T-cell (primary cell): Measurements from ENCODE around the gene PRTG. TPM values are rescaled to one million over a fixed set of nuclear protein-coding genes. Genes with fewer than 3 reads are reported as not detected.
A peak's percentile ranks its signal among the peaks of the same experiment; 100 is the strongest.

Experiments
- ATAC-seq, 4 experiments: fragments of 200-7000 bp in 3 of 4; fragments of 150-1000 bp in 1 of 4; cut with Tn5 transposase; replicated peaks in 1 of 4; 1 replicate in 3 of 4; 2 replicates in 1 of 4; pipeline ENCODE4 v1.10.0; 2021; ENCODE audit warnings: moderate library complexity in 3 of 4, mild to moderate bottlenecking in 2 of 4, moderate number of reproducible peaks in 1 of 4
- CTCF ChIA-PET, 2 donors: fragments of 300-600 bp; sonication (Branson Sonifier 250); formaldehyde crosslinking; loops; one replicate each; lab custom pipeline; 2022; ENCODE audit warnings: antibody characterized with exemption in 2 of 2; lab: Charles Lee
- POLR2A ChIA-PET, 2 donors: fragments of 300-600 bp; sonication (Branson Sonifier 250); formaldehyde crosslinking; loops; one replicate each; lab custom pipeline; 2022; ENCODE audit warnings: antibody characterized with exemption in 2 of 2; lab: Charles Lee
- DNase-seq, 35 experiments: peaks; one replicate each; pipeline versions ENCODE4 v3.0.0 to v3.0.0-alpha.2; 2013 to 2023
- H3K27ac ChIP-seq: one replicate; pipeline ENCODE4 v1.5.1; 2013; ENCODE audit warnings: low read length
- H3K27me3 ChIP-seq, 2 experiments: replicated peaks in 1 of 2; 1 replicate in 1 of 2; 2 replicates in 1 of 2; pipeline versions ENCODE4 v1.6.1 to v1.7.0; 2013; ENCODE audit warnings: low read length in 1 of 2, mixed read lengths in 1 of 2; ENCODE audit not compliant: control insufficient read depth in 2 of 2, insufficient read depth in 2 of 2; ENCODE audit errors: extremely low read depth in 1 of 2
- H3K36me3 ChIP-seq, 2 donors: 1 replicate in 1 of 2; 2 replicates in 1 of 2; pipeline versions ENCODE4 v1.6.1 to v1.7.0; 2013; ENCODE audit warnings: low read length in 1 of 2; ENCODE audit not compliant: control insufficient read depth in 2 of 2, insufficient read depth in 1 of 2; ENCODE audit errors: extremely low read depth in 1 of 2
- H3K4me1 ChIP-seq, 2 experiments: 1 replicate in 1 of 2; 2 replicates in 1 of 2; pipeline versions ENCODE4 v1.6.1 to v1.7.0; 2013; ENCODE audit warnings: low read length in 2 of 2, mixed read lengths in 1 of 2; ENCODE audit not compliant: insufficient read depth in 2 of 2, control insufficient read depth in 1 of 2; ENCODE audit errors: extremely low read depth in 1 of 2
- H3K4me3 ChIP-seq, 2 donors: 1 replicate in 1 of 2; 2 replicates in 1 of 2; pipeline versions ENCODE4 v1.5.1 to v1.7.0; 2013; ENCODE audit warnings: mild to moderate bottlenecking in 2 of 2, low read length in 1 of 2, moderate library complexity in 1 of 2; ENCODE audit not compliant: control insufficient read depth in 1 of 2; ENCODE audit errors: extremely low read depth in 1 of 2
- H3K9me3 ChIP-seq: 2 replicates; pipeline ENCODE4 v1.7.0; 2013
- H3K27ac Mint-ChIP-seq, 2 donors: one replicate each; pipeline ENCODE4 v1.8.0; 2020 to 2021; ENCODE audit warnings: mild to moderate bottlenecking in 2 of 2, mixed read lengths in 2 of 2
- H3K27me3 Mint-ChIP-seq, 2 donors: one replicate each; pipeline ENCODE4 v1.8.0; 2021 to 2022; ENCODE audit warnings: mixed read lengths in 2 of 2
- H3K36me3 Mint-ChIP-seq: one replicate; pipeline ENCODE4 v1.8.0; 2021; ENCODE audit warnings: mixed read lengths
- H3K4me1 Mint-ChIP-seq, 3 donors: one replicate each; pipeline ENCODE4 v1.8.0; 2020 to 2022; ENCODE audit warnings: mixed read lengths in 3 of 3, mild to moderate bottlenecking in 1 of 3
- H3K4me3 Mint-ChIP-seq, 3 donors: one replicate each; pipeline ENCODE4 v1.8.0; 2020 to 2022; ENCODE audit warnings: mild to moderate bottlenecking in 3 of 3, mixed read lengths in 3 of 3, moderate library complexity in 3 of 3
- H3K9me3 Mint-ChIP-seq, 3 donors: one replicate each; pipeline ENCODE4 v1.8.0; 2020 to 2022; ENCODE audit warnings: mixed read lengths in 3 of 3
- WGBS: methylation state at CpG from one replicate; pipeline ENCODE4 v1.1.5; 2013; ENCODE audit warnings: missing lambda C conversion rate; ENCODE audit not compliant: insufficient coverage; 5-methylcytosine and 5-hydroxymethylcytosine counted together
- total RNA-seq, 35 experiments: library from RNA in 6 of 35; stranded (reverse) in 6 of 35; fragments of 120-200 nt in 1 of 35; gene quantifications; one replicate each; pipeline versions ENCODE4 v1.2.1 to v1.2.4 and lab custom pipeline; 2013 to 2026

Gene PRTG
- total RNA-seq, 5 donors from 2014 or later (not counting 1 experiment from before 2014, with no cell fraction given), result 0.06 to 0.16 (median 0.09) TPM; not detected in 2

DNA sequence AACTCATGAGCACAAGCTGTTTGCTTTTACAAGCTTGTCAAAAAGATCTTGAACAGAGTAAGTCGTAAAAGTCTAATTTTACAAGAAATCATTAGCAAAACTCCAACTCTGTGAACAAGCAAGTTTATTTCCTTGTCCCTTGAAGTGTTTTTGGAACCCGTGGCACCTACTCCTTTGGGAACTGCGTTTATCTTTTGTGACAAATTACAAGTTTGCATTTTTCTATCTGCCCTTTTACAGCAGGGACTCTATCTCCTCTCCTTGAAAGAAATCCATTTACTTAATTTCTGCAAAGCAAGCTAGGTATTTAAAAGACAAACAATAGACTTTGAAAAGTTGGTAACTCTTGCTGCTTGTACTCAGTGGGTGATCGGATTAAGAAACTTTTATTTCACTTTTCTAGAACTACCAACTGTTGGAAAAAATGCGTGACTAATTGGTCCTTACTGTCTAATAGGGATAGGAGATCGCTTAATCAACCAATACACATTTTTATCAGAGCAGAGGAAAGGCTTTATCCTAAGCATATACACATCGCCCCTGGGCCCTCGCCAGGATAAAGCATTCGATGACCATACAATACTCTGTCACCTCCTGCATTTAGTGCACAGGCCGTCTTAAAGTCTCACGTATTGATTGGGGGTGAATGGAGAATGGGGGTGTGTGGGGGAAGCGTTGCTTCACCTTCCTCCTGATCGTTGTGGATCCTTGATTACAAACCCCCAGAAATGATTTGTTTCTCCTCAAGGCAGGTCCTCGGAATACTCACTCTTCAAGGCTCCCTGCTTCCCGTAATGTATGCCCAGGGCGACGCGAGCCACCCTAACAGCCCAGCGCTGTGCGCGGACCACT, 1.7 kb downstream of the PRTG start:
- Mint-ChIP-seq H3K4me3 (no peak overlapping the region), H3K36me3 (no peaks in the 10 kb centered on the region), H3K27ac (no peak overlapping the region), H3K4me1 (peaks cover 0 to 4% (median 4%) of the 10 kb centered on the region in 3 donors), H3K9me3 (no peaks in the 10 kb centered on the region), H3K27me3 (peaks cover 30 to 31% of the 10 kb centered on the region in 2 donors)
- H3K4me1 ChIP-seq, result peaks cover 7 to 16% of the 10 kb centered on the region in 2 experiments
- ATAC-seq (peak in 2 of 4 experiments; percentile 43 to 44), DNase-seq (no peak)
- ChIA-PET CTCF (no interaction called here), POLR2A (no interaction called here)
- peak overlapping the region; percentile 26 to 82 for H3K4me3 ChIP-seq
- no peaks in the 10 kb centered on the region for H3K9me3 ChIP-seq
- H3K27ac ChIP-seq, result no peak overlapping the region
- H3K36me3 ChIP-seq, result no peaks in the 10 kb centered on the region
- 20% methylated on average over 12 of the region's 21 CpGs for WGBS
- H3K27me3 ChIP-seq, result peaks cover 3 to 33% of the 10 kb centered on the region in 2 experiments

DNA sequence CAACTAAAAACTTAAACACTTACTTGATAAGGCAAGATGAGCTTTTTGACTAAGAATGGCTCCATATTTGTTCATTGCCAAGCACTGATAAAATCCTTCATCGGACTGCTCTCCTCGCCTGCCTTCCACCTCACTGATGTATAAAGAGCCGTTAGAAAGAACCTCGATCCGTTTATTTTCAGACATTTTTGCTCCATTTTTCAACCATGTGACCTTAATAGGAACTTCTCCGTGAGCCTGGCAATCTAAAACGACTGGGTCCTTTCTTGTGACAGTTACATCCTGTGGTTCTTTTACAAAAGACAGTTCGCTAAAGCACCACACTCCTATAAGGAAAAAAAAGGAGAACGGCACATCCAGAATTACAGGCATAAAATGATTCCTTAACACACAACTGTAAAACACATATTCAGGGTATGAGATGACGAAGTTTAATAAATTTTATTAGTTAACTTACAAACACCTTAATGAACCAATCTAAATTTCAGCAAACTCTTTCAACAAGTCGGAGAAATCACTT, 2.5 kb downstream of the PRTG start:
- H3K27me3 ChIP-seq, result peaks cover 3 to 33% of the 10 kb centered on the region in 2 experiments
- no peak overlapping the region for H3K4me3 Mint-ChIP-seq
- no peaks in the 10 kb centered on the region for H3K36me3 ChIP-seq
- H3K36me3 Mint-ChIP-seq, result no peaks in the 10 kb centered on the region
- peaks cover 7 to 16% of the 10 kb centered on the region in 2 experiments for H3K4me1 ChIP-seq
- ATAC-seq (no peak), DNase-seq (no peak)
- CTCF ChIA-PET, result no interaction called here
- no peak overlapping the region for H3K27ac Mint-ChIP-seq
- H3K27ac ChIP-seq, result no peak overlapping the region
- POLR2A ChIA-PET, result no interaction called here
- peaks cover 0 to 4% (median 4%) of the 10 kb centered on the region in 3 donors for H3K4me1 Mint-ChIP-seq
- H3K4me3 ChIP-seq, result no peak overlapping the region
- 31% methylated on average over 7 of the region's 11 CpGs for WGBS
- peaks cover 30 to 36% of the 10 kb centered on the region in 2 donors for H3K27me3 Mint-ChIP-seq
- no peaks in the 10 kb centered on the region for H3K9me3 Mint-ChIP-seq
- no peaks in the 10 kb centered on the region for H3K9me3 ChIP-seq

DNA sequence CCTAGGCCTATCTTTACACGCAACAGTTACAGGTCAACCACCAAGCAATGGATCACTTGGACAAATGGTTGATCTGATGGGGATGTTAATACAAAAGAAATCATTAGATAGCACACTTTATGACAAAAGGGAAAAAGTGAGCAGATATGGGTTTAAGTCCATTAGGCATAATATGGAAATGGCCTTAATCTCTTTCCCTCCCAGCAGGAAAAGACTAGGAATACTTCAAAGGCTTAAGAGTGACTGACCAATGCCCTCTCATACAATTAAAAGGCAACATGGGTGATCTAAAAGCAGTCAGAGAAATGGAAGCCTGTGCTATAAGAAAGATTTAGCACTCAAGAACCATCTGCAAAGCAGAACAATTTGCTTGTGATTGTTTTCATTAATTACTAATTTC, 3.3 kb downstream of the PRTG start:
- no peaks in the 10 kb centered on the region for H3K36me3 Mint-ChIP-seq
- ATAC-seq, result no peak
- no peaks in the 10 kb centered on the region for H3K9me3 Mint-ChIP-seq
- H3K9me3 ChIP-seq, result no peaks in the 10 kb centered on the region
- H3K27ac ChIP-seq, result no peak overlapping the region
- ChIA-PET CTCF (no interaction called here), POLR2A (no interaction called here)
- H3K4me3 Mint-ChIP-seq, result no peak overlapping the region
- no peak overlapping the region for H3K27ac Mint-ChIP-seq
- H3K4me1 ChIP-seq, result peaks cover 7 to 16% of the 10 kb centered on the region in 2 experiments
- H3K27me3 ChIP-seq, result peaks cover 3 to 29% of the 10 kb centered on the region in 2 experiments
- peaks cover 25 to 31% of the 10 kb centered on the region in 2 donors for H3K27me3 Mint-ChIP-seq
- no peak for DNase-seq
- no CpG with 5 or more reads among the region's 1 CpG for WGBS
- H3K36me3 ChIP-seq, result no peaks in the 10 kb centered on the region
- H3K4me1 Mint-ChIP-seq, result peaks cover 0 to 4% (median 4%) of the 10 kb centered on the region in 3 donors
- H3K4me3 ChIP-seq, result no peak overlapping the region

DNA sequence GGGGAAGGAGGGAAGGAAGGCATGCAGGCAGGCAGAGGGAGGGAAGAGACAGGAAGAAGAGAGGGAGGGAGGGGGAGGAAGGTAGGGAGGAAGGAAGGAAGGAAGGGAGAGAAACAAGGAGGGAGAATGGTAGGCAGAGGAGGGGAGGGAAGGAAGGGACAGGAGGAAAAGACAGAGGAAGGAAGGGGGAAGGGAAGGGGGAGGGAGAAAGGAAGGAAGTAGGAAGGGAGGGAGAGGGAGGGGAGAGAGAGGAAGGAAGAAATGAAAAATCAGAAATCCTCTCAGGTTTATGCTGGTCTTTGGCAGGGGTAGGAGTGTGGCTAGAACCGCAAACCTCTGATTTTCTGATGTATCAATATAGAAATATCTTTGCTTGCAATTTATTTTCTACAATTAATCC, 4.2 kb downstream of the PRTG start:
- ATAC-seq, result no peak
- Mint-ChIP-seq H3K36me3 (no peaks in the 10 kb centered on the region), H3K27ac (no peak overlapping the region), H3K9me3 (no peaks in the 10 kb centered on the region), H3K4me3 (no peak overlapping the region), H3K4me1 (peaks cover 0 to 3% (median 3%) of the 10 kb centered on the region in 3 donors), H3K27me3 (peaks cover 20 to 21% of the 10 kb centered on the region in 2 donors)
- Histone ChIP-seq H3K36me3 (no peaks in the 10 kb centered on the region), H3K4me3 (no peak overlapping the region), H3K9me3 (no peaks in the 10 kb centered on the region), H3K27me3 (peaks cover under 1 to 24% of the 10 kb centered on the region in 2 experiments), H3K27ac (no peak overlapping the region), H3K4me1 (peaks cover 7 to 16% of the 10 kb centered on the region in 2 experiments)
- ChIA-PET POLR2A (no interaction called here), CTCF (no interaction called here)
- DNase-seq, result no peak
- no CpG with 5 or more reads among the region's 1 CpG for WGBS

DNA sequence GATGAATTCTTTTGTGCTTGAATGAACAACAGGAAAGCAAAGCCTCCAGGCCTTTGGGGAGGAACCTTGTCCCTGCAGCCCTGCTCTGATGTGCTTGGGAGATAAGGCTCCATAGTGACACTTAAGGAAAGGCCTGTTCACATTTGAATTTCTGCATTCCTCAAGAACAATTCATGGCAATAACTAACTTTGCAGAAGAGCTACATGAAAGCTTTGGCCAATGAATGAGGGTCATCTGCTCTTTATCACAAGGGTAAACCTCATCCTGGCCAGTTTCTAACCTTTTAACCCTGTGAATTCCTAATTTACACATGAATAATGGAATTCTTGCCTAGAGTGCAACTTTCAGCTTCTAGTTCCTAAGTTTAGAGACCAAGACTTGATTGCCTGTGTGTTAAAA, 5.6 kb downstream of the PRTG start:
- H3K27ac ChIP-seq, result no peak overlapping the region
- no peaks in the 10 kb centered on the region for H3K36me3 Mint-ChIP-seq
- H3K36me3 ChIP-seq, result no peaks in the 10 kb centered on the region
- ChIA-PET POLR2A (no interaction called here), CTCF (no interaction called here)
- peaks cover 18 to 19% of the 10 kb centered on the region in 2 donors for H3K27me3 Mint-ChIP-seq
- no peak overlapping the region for H3K27ac Mint-ChIP-seq
- H3K27me3 ChIP-seq, result peaks cover 0 to 13% of the 10 kb centered on the region in 2 experiments
- ATAC-seq (no peak), DNase-seq (no peak)
- H3K9me3 ChIP-seq, result no peaks in the 10 kb centered on the region
- no peak overlapping the region for H3K4me3 Mint-ChIP-seq
- H3K9me3 Mint-ChIP-seq, result no peaks in the 10 kb centered on the region
- H3K4me1 ChIP-seq, result peaks cover 7 to 10% of the 10 kb centered on the region in 2 experiments
- H3K4me3 ChIP-seq, result no peak overlapping the region
- no peaks in the 10 kb centered on the region for H3K4me1 Mint-ChIP-seq

DNA sequence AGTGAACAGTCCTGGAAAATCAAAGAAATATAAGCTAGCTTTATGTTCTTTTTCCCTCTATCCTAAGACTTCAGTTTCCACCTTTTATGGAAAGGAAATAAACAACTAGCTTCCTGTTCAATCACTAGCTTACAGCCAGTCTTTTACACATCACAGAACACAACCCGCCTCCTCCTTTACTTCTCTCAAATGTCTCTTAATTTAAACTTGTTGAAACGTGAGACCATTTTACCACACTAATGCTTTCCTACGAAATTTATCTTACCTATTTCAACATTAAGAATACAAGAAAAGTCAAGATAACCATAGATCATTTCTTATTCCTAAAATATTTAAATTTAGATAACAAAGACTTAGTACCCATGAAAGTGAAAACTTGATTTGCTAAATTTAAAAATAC, 6.2 kb downstream of the PRTG start:
- ChIA-PET CTCF (no interaction called here), POLR2A (interaction anchor here in 1 of 2 donors (0.6 kb wide), 1 partner anchor 528 kb away, joined by 8 read pairs; no protein-coding TSS in a partner anchor)
- Histone ChIP-seq H3K27ac (no peak overlapping the region), H3K27me3 (peaks cover 0 to 8% of the 10 kb centered on the region in 2 experiments), H3K4me1 (peaks cover 5% of the 10 kb centered on the region in 2 experiments), H3K4me3 (no peak overlapping the region), H3K36me3 (no peaks in the 10 kb centered on the region), H3K9me3 (no peaks in the 10 kb centered on the region)
- H3K36me3 Mint-ChIP-seq, result no peaks in the 10 kb centered on the region
- H3K27ac Mint-ChIP-seq, result no peak overlapping the region
- H3K4me3 Mint-ChIP-seq, result no peak overlapping the region
- no peaks in the 10 kb centered on the region for H3K4me1 Mint-ChIP-seq
- DNase-seq, result no peak
- H3K27me3 Mint-ChIP-seq, result peaks cover 18 to 19% of the 10 kb centered on the region in 2 donors
- no peak for ATAC-seq
- H3K9me3 Mint-ChIP-seq, result no peaks in the 10 kb centered on the region
- 100% methylated on average over 1 of the region's 3 CpGs for WGBS
